Mucosa of descending colon (tissue), 3 donors: Measurements from ENCODE around the gene ATP1B3. TPM values are rescaled to one million over a fixed set of nuclear protein-coding genes. Genes with fewer than 3 reads are reported as not detected.

Experiments used
- ATAC-seq: fragments of 200-7000 bp; cut with Tn5 transposase; one replicate; pipeline ENCODE4 v1.9.1; 2020; ENCODE audit warnings: mild to moderate bottlenecking, moderate library complexity
- DNase-seq, 3 donors: peaks; one replicate each; pipeline ENCODE4 v3.0.0-alpha.2; 2020
- H3K36me3 ChIP-seq: fragments of 200-600 bp; one replicate; pipeline ENCODE4 v1.8.0; 2021; ENCODE audit warnings: low read depth, mild to moderate bottlenecking
- H3K4me1 ChIP-seq: fragments of 200-600 bp; one replicate; pipeline ENCODE4 v1.8.0; 2021; ENCODE audit warnings: low read depth, mild to moderate bottlenecking
- H3K4me3 ChIP-seq: fragments of 200-600 bp; one replicate; pipeline ENCODE4 v1.8.0; 2021; ENCODE audit warnings: mild to moderate bottlenecking
- H3K9me3 ChIP-seq: fragments of 200-600 bp; one replicate; pipeline ENCODE4 v1.8.0; 2021; ENCODE audit warnings: mild to moderate bottlenecking
- CTCF ChIP-seq: fragments of 200-600 bp; IDR thresholded peaks from one replicate; pipeline ENCODE4 v1.8.0; 2022; ENCODE audit warnings: antibody characterized with exemption, mild to moderate bottlenecking
- intact Hi-C, 2 donors: fragments of 100-400 bp; cut with DNase I in 1 of 2; cut with micrococcal nuclease in 1 of 2; formaldehyde crosslinking; loops; one replicate each; pipeline versions ENCODE4 v1.11.0 to v1.11.1; 2022; cut with DNase I, micrococcal nuclease
- total RNA-seq, 3 donors: library from RNA; stranded (reverse); fragmentation: NEBNext Ultra II Directional in 2 of 3; extraction: Animal tissue kit (Norgen Biotek cat#: 25700) in 2 of 3; gene quantifications; one replicate each; pipeline versions ENCODE4 v1.2.1 to v1.2.4, GENCODE V29; 2021 to 2023
- donor health status: DM: no; HTN: no; CAD: no; lungs with moderate emphysema.
- donor health status: DM: no; HTN: no; CAD: no.
- donor health status: DM: no; HTN: yes; CAD: no.

ATP1B3 gene
- total RNA-seq, 3 donors from 2014 or later: 266 to 466 (median 330) TPM

- intact Hi-C loops: no loop called here
- ATAC-seq (no peak), DNase-seq (no peak)
- TF ChIP-seq CTCF: no peak
- no peaks in the 10 kb centered on the region for H3K36me3 ChIP-seq
- no peaks in the 10 kb centered on the region for H3K9me3 ChIP-seq
- H3K4me1 ChIP-seq: no peaks in the 10 kb centered on the region
- no peak overlapping the region for H3K4me3 ChIP-seq
Observed at GRCh38 chr3:141835557-141836229, 40.8 kb upstream of the ATP1B3 start.

GRCh38 chr3:141839389-141839788 is 37.1 kb upstream of the ATP1B3 start:
- TF ChIP-seq CTCF: no peak
- no peaks in the 10 kb centered on the region for H3K36me3 ChIP-seq
- DNase-seq (no peak), ATAC-seq (no peak)
- intact Hi-C loops: no loop called here
- no peaks in the 10 kb centered on the region for H3K4me1 ChIP-seq
- no peak overlapping the region for H3K4me3 ChIP-seq
- H3K9me3 ChIP-seq: no peaks in the 10 kb centered on the region

GRCh38 chr3:141840737-141841544 is 35.5 kb upstream of the ATP1B3 start:
- Histone ChIP-seq H3K4me3 (no peak overlapping the region), H3K4me1 (peaks cover 4% of the 10 kb centered on the region), H3K36me3 (no peaks in the 10 kb centered on the region), H3K9me3 (no peaks in the 10 kb centered on the region)
- TF ChIP-seq CTCF: no peak
- ATAC-seq (no peak), DNase-seq (no peak)
- intact Hi-C loops: no loop called here

GRCh38 chr3:141844108-141844507 is 32.3 kb upstream of the ATP1B3 start:
- intact Hi-C loops: no loop called here
- no peak overlapping the region for H3K4me3 ChIP-seq
- no peak for TF ChIP-seq CTCF
- ATAC-seq (no peak), DNase-seq (no peak)
- peaks cover 4% of the 10 kb centered on the region for H3K4me1 ChIP-seq
- H3K9me3 ChIP-seq: no peaks in the 10 kb centered on the region
- H3K36me3 ChIP-seq: no peaks in the 10 kb centered on the region

GRCh38 chr3:141844812-141845211 is 31.6 kb upstream of the ATP1B3 start:
- TF ChIP-seq CTCF: no peak
- ATAC-seq (no peak), DNase-seq (no peak)
- Histone ChIP-seq H3K9me3 (no peaks in the 10 kb centered on the region), H3K4me3 (no peak overlapping the region), H3K4me1 (peaks cover 4% of the 10 kb centered on the region), H3K36me3 (no peaks in the 10 kb centered on the region)
- intact Hi-C loops: no loop called here
